Gastrocnemius medialis (tissue), 4 donors: ENCODE data around the gene DOK1.

Source experiments
- POLR2A ChIP-seq, 2 donors: fragments of 450-650 bp; IDR thresholded peaks; one replicate each; pipeline ENCODE4 v1.6.1; 2017; ENCODE audit warnings: antibody characterized with exemption in 2 of 2, mild to moderate bottlenecking in 2 of 2, moderate library complexity in 2 of 2
- TF ChIP-seq, protein P1 (sequence below), 5 experiments: fragments of 450-650 bp in 3 of 5; fragments of 200-600 bp in 2 of 5; sonication (generic) in 2 of 5; IDR thresholded peaks in 4 of 5; conservative IDR thresholded peaks in 1 of 5; 1 replicate in 4 of 5; 2 replicates in 1 of 5; pipeline ENCODE4 v1.5.1; 2016 to 2019; ENCODE audit warnings: antibody characterized with exemption in 5 of 5, mild to moderate bottlenecking in 3 of 5, moderate library complexity in 3 of 5

DNA sequence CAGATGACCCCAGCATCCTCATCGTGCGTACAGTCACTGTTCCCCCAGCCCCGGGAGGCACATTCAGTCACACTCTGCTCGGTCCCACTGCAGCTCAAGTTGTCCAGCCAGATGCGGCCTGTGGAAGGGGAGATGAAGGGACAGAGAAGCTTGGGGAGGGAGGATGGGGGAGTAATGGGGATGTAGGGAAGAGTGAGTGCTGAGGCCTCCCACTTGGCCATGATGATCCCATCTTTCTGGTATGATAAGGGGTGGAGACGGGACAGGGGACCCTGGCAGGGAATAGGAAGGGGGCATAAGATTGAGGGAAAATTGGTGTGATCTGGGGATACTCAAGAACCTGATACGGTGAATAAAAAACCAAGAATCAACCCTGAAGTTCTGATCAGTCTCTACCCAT lies 4.3 kb upstream of the DOK1 start:
- TF ChIP-seq, protein P1, sequence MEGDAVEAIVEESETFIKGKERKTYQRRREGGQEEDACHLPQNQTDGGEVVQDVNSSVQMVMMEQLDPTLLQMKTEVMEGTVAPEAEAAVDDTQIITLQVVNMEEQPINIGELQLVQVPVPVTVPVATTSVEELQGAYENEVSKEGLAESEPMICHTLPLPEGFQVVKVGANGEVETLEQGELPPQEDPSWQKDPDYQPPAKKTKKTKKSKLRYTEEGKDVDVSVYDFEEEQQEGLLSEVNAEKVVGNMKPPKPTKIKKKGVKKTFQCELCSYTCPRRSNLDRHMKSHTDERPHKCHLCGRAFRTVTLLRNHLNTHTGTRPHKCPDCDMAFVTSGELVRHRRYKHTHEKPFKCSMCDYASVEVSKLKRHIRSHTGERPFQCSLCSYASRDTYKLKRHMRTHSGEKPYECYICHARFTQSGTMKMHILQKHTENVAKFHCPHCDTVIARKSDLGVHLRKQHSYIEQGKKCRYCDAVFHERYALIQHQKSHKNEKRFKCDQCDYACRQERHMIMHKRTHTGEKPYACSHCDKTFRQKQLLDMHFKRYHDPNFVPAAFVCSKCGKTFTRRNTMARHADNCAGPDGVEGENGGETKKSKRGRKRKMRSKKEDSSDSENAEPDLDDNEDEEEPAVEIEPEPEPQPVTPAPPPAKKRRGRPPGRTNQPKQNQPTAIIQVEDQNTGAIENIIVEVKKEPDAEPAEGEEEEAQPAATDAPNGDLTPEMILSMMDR (IDR thresholded peaks at IDR 0.05 in 4 of 5, conservative IDR thresholded peaks at IDR 0.05 in 1 of 5), result no peak
- TF ChIP-seq POLR2A (IDR thresholded peaks at IDR 0.05), result no peak
